GM21360 (cell line): ENCODE measurements around the gene ATAD3B.
A peak's percentile ranks its signal among the peaks of the same experiment; 100 is the strongest.
"Not testable (repeated sequence)": the region's sequence is repeated elsewhere in the genome, so short reads cannot be mapped to it uniquely, and the experiment has no call there.

Experiments
- ATAC-seq: cut with Tn5 transposase; IDR thresholded peaks from one replicate; pipeline ENCODE4 v1.9.1; 2021; ENCODE audit warnings: mild to moderate bottlenecking, moderate library complexity; ENCODE audit not compliant: unreplicated experiment

ATAD3B gene

DNA sequence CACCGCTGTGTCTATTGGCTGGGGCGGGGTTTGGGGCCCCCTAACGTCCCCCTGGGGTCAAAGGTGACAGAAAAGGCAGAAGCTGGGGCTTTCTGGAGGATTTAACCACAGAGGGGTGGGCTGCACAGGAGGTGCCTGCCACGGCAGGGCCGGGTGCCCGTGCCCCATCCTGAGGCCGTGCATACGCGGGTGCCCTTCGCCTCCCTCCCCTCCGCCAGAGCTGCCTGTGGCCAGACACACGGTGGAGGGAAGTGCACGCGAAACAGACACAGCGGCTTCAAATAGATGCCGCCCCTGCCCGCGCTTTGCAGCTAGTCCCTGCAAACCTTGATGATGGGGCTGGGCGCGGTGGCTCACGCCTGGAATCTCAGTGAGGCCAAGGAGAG, 37.9 kb downstream of the ATAD3B start:
- not testable (repeated sequence) for ATAC-seq

DNA sequence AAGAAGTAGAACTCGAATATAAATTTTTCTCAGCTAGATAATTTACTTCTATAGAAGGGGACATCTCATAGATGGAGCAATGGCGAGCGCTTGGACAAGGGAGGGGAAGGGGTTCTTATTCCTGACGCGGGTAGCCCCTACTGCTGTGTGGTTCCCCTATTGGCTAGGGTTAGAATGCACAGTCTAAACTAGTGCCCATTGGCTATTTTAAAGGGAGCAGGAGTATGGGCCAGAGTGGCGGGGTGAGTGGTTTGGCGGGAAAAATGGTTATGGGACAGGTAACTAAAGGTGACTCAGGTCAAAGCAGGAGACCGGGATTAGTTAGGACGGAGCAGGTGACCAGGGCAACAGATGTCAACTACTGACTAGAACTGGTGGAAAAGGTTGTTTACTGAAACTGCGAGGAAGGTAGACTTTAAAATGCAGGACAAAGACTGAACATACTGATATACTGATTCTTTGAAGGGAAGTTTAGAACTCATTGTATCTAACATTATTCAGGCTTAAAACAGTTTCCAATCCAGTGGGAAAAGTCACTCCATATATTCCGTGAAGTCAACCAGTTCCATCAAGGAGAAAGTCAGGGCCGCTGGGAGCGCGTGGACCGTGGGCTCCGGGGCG, 39.5 kb downstream of the ATAD3B start:
- ATAC-seq, result no peak

DNA sequence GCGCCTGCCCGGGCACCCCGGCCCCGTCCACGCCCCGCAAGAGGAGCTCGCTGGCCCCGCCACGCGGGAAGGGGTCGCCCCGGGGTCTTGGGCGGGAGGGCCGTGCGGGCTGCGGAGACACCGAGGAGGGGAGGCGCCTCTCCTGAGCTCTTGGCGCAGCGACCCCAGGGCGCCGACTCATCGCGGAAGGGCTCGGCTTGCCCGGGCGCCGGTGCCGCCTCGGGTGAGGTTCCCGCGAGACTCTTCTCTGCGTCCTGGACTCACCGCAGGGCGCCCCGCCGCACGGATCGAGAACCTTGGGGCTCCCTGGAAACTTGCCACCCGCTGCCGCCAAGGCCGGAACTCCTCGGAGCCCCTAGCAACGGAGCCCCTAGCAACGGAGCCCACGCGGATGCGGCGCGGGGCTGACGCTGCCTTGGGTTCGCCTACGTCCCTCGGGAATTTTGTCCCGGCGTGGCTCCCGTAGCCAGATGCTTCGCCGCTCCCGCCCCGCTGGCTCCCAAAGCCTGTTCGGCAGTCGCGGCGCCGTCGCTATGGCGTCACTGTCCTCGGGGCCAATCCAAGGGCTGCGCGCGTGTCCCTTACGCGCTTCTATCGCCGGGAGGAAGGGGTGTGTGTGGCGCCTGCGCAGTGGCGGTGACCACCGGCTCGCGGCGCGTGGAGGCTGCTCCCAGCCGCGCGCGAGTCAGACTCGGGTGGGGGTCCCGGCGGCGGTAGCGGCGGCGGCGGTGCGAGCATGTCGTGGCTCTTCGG, 40.1 kb downstream of the ATAD3B start, which contains the start of gene ATAD3A:
Gene ATAD3A, plus strand, starts transcription at position 630 of the 753 bp plus-strand sequence. Its CDS starts 107 bp downstream, at position 737.
- ATAC-seq, result peak; percentile 87

DNA sequence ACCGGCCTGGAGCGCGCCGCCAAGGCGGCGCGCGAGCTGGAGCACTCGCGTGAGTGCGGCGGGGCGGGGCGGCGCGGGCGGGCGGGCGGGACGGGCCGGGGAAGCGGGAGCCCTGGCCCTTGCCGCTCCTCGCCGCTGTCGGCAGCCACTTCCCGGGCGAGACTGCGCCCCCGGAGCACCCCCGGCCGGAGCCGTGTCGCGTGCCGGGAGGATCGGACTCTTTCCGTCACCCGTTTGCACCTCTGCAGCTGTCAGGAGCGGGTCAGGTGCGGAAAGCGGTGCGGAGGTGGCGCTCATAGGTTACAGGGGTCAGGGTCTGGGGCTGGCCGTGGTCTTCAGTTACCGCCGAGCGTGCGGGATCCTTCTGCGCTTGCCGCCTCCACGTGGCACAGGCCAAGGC, 40.9 kb downstream of the ATAD3B start:
- peak; percentile 12 for ATAC-seq

DNA sequence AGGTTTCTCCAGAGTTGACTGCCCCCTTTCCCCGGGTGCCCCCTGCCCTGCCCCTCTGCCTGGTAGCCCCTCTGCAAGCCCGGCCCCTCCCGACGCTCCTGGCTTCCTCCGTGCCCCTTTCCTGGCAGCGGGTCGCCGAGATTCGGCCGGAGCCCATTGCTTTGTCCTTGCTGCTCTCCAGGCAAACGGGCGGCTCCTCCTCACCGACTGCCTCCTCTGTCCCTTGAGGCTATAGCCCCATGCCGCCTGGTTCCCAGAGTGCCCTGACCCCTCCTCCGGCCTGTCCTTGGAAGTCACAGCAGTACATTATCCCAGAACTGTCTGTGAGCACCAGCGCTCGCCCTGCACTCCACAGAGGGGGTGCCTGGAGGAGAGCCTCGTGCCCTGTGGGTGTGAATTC, 42.1 kb downstream of the ATAD3B start:
- not testable (repeated sequence) for ATAC-seq

DNA sequence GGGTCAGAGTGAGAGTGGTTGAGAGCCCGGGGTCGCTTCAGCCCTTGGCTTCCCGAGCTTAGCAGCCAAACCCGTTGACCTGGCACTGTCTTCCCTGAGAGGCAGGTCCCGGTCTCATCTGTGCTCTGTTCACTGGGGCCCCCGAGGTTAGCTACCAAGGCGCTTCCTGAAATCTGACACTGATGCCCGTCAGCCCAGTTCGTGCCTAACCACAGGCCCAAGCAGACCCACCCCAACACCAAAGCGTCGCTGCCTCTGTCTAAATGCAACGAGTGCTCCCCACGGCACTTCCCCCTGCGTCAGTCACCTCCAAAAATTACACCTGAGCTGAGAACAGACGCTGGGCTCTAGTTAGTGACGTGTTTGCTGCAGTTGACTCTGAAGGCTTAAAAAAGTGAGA, 42.8 kb downstream of the ATAD3B start:
- not testable (repeated sequence) for ATAC-seq

DNA sequence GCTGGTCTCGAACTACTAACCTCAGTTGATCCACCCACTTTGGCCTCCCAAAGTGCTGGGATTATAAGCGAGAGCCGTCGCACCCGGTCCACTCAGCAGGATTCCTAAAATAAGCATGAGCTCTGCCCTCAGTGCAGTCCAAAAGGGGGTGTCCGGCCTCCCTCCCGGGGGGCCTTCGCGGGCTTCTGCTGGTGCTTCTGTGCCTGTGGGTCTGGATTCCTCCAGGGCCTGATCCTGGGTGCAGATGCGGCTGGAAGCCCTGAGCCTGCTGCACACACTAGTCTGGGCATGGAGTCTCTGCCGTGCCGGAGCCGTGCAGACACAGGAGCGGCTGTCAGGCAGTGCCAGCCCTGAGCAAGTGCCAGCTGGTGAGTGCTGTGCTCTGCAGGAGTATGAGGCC, 45.4 kb downstream of the ATAD3B start:
- not testable (repeated sequence) for ATAC-seq

DNA sequence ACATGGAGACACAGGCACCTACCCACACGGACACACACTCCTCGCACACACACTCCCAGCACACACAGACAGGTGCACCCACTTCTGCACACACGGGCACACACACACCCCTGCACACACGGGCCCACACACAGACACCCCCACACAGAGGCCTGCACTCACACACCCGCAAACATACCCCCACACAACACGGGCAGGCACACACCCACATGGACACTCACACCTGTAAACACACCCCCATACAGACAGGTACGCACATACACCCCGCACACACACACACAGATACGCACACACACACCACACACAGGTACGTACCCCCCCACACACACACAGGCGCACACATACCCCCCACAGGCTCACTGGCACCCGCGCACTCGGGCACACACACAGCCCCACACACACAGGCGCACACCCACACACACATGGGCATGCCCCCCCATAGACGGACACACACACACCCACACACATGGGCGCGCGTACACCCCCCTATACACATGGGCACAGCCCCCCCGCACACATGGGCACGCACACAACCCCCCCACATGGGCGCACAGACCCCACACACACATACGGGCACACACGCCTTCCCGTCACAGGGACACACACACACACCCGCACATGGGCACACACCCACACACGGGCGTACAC, 46.5 kb downstream of the ATAD3B start:
- no peak for ATAC-seq

DNA sequence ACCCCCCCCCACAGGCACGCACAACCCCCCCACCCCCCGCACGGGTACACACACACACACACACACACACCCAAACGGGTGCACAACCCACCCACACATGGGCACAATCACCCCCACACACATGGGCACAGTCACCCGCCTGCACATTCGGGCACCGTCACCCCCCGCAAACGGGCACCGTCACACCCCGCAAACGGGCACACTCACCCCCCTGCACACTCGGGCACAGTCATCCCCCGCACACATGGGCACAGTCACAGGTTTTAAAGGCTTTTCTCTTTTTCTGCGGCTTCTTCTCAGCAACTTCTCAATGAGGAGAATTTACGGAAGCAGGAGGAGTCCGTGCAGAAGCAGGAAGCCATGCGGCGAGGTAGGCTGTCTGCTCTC, 47.0 kb downstream of the ATAD3B start:
- ATAC-seq, result not testable (repeated sequence)

DNA sequence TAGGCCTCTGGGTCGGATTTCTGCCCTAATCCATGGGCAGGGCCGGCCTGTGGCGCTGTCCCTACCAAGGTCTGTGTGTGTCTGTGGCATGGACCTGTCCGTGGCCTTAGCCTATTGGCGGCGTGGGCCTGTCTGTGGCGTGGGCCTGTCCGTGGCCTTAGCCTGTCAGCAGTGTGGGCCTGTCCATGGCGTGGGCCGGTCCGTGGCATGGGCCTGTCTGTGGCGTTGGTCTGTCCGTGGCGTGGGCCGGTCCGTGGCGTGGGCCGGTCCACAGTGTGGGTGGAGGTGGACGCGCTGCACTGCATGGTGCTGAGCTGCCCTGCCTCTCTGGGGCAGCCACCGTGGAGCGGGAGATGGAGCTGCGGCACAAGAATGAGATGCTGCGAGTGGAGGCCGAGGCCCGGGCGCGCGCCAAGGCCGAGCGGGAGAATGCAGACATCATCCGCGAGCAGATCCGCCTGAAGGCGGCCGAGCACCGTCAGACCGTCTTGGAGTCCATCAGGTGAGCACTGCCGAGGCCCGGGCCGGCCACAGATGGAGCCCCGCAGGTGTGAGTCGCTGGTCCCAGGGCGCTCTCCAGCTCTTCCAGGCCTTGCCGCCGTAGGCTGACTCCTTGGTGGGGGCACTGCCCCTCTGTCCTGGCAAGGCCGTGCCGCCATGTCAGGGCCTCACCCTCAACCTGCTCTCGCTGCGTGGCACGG, 48.4 kb downstream of the ATAD3B start:
- ATAC-seq, result not testable (repeated sequence)

DNA sequence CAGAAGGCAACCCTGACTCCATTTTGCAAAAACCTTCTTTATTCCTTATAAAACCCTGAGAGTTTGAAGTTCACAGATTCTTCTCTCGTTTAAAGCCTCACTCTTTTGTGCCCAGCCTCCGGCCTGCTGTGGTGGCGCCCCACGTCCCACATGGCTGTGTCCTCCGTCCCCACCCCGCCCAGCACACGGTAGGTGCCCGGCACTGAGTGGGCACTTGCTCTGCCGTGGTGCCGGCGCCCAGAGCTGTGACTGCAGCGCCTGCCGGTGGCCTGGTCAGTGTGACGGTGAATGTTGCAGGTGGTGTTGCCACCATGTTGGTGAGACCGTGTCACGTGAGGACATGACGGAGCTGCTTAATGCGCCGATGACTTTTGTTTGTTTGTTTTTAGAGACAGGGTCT, 49.8 kb downstream of the ATAD3B start:
- ATAC-seq, result no peak

DNA sequence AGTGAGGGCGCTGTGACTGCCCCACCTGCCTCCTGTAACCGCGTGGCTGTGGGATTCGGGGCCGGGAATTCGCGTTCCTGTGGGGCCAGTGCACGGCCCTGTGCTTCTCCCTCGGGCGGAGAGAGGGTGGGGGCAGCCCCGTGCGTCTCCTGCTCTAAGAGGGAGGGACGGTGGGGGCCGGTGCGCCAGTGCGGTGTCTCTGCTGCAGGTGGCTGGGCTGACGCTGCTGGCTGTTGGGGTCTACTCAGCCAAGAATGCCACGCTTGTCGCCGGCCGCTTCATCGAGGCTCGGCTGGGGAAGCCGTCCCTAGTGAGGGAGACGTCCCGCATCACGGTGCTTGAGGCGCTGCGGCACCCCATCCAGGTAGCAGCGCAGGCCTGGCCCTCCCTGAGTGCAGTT, 51.0 kb downstream of the ATAD3B start:
- ATAC-seq, result not testable (repeated sequence)

DNA sequence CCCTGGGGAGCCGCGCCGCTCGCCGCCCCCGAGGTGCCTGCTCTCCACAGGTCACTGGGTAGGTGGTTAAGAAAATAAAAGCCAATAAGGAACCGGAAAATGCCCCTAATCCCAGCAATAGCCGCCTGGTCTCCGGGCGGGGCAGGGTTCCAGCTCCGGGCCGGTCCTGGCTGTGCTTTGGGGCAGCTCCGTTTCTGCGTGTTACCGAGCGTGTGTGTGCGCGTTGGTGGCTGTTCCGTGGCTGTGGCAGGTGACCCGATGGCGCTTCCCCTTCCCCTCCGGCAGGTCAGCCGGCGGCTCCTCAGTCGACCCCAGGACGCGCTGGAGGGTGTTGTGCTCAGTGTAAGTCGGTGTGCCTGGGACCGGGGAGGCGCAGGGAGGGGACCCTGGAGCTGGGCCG, 51.7 kb downstream of the ATAD3B start:
- ATAC-seq, result not testable (repeated sequence)

DNA sequence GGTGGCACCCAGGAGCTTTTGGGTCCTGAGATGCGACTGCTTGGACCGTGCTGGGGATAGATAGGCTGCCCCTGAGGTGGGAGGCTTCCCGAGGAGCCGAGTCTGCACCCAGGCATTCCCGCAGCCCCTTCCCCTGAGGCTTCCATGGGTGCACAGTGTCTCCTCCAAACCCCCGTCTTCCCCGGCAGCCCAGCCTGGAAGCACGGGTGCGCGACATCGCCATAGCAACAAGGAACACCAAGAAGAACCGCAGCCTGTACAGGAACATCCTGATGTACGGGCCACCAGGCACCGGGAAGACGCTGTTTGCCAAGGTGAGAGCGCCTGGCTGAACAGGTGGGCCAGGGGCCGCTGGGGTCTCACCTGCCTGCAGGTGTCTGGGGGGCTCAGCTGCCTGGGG, 52.1 kb downstream of the ATAD3B start:
- ATAC-seq, result not testable (repeated sequence)

DNA sequence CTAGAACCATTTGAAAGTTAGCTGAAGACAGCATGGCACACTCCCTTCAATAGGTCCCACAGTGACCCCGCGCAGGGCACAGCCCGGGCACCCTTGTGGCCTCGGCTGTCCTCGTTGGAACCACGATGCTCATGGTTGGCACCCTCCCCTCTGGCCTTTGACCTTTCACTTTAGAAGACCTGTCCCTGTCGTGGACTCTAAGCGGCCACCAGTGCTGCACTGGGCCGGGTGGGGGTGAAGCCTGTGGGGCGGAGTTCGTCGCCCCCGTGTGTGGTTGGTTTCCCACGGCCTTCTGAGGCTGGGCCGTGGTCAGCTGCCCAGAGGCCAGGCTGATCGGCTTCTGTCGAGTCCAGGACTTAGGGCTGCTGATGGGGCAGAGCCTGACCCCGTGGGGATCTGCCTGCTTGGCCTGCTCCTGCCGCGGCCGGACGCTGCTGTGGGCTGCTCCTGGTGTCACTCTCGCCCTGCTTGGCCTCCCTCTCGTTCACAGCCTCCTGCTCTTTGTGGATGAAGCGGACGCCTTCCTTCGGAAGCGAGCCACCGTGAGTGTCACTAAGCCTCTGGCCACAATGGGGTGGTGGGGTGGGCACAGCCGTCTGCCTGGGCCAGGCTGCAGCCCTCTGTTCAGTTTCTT, 53.3 kb downstream of the ATAD3B start:
- ATAC-seq, result not testable (repeated sequence)

DNA sequence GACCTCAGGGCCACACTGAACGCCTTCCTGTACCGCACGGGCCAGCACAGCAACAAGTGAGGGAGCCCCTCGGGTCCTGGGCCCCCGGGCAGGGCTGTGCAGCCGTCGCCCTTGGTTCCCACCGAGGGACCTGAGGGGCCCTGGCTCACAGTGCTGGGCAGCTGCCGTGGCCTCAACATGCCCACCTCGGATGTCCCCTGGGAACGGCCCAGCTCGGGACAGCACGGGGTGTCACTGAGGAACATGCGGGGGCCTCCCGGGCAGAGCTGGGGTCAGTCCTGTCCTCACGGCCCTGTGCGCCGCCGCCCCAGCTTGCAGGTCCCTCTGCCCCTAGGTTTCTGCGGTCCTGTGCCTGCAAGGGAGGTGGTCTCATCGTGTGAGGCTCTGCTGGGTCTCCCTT, 54.9 kb downstream of the ATAD3B start:
- not testable (repeated sequence) for ATAC-seq

DNA sequence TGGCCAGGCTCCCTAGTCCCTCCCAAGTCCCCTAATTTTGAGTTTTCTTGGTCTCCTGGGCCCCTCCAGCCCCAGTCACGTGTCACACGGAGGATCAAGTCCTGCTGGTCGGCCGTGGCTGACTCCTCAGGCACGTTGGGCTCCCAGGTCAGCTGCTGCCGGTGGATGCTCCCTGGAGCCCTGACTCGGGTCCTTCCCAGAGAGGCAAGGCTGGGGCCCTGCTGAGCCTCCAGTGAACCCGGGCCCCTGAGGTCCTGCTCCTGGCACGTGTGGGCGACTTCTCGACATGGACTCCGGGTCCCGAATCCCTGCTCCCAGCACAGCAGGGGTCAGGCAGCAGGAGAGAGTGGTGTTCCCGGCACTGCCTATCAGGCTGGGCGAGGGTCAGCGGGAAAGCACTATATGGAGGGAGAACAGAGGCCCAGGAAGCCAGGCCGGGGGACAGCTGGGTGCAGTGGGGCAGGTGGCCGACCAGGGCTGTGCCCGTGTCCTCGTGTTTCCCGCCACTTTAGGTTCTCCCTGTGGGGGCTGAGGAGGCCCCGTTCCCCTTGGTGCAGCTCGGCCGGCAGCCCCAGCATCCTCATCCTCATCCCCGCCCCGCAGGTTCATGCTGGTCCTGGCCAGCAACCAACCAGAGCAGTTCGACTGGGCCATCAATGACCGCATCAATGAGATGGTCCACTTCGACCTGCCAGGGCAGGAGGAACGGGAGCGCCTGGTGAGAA, 55.7 kb downstream of the ATAD3B start:
- no peak for ATAC-seq

DNA sequence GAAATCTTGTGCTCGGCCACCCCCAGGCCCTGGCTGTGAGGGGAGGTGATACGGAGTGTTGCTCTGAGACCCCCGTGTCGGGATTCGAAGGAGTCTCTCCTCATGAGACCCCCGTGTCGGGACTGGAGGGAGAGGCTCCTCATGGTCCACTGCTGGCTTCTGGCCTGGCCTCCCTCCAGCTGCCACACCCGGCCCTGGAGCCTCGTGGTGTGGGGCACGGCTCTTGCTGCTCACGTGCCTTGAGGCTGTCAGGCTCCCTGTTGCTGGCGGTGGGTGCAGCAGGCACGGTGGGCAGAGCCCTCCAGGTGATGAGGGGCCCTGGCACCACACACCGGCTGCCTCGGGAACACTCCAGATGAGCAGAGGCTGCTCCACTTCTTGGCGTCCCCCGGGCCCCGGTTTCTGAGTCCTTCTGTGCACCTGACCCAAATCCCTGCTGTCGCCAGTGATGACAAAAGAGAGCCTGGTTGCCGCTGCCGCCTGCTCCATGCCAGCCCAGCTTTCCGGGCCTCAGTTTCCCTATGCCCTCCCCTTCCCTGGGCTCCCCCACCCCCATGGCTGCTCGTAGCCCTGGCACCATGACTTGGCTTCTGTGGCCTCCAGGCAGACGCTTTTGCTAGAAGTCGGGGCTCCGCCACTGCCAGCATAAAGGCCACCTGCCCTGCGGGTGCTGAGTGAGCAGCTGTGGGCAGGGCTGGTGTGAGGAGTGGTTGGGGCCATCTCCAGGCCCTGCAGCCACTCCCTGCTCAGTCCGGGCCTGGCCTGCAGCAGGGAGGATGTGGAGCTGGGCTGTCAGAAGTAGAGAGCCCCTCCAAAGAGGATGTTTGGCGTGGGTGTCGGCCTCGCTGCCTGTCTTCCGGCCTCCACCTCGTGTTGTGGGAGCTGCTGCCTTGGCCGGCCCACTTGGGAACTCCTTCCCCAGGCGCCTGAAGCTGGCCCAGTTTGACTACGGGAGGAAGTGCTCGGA, 57.0 kb downstream of the ATAD3B start:
- ATAC-seq, result no peak

DNA sequence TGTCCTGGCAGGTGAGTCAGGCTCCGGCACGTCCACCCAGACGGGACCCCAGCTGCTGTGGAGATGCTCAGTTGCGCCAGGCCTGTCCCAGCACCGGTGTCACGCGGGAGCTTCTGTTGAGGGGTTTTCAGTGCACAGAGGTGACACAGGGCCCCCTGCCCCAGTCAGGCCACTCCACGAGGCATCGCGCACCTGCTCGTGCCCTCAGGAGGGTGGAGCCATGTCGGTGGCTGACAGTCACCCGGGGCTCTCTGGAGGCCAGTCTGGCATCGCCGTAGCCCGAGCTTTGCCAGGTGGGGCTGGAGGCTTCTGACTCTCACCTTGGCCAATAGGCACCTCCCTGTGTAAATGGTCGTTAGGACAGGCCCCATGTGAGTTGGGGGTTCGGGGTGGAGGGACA, 57.8 kb downstream of the ATAD3B start:
- no peak for ATAC-seq
